ENCODE data around the gene KCNAB1. TPM values are rescaled to one million over a fixed set of nuclear protein-coding genes. Genes with fewer than 3 reads are reported as not detected.

Gene KCNAB1
- total RNA-seq, 1 experiment from 2014 or later, result 1.0 TPM

DNA sequence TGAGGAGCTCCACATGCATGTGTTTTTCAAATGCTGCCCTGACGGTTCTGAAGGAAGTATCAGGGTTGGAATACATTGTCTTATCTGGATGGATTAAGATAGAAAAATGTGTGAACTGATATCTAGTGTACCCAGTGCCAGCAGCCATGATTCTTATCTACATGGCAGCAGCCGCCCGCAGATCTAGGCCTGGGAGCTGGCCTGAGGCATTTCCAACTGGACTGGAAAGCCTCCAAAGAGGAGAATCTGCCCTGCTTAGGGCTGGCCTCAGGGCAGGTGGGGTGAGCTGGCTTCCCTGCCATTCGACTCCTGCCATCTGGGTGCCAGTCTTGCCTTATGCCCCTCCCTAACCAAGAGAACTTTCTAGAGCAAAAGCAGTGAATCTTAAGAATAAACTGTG lies 308.7 kb downstream of the KCNAB1 start (continued):
- no peak for TF ChIP-seq ARID4B (CRISPR knock-in tag; IDR thresholded peaks at IDR 0.05; ENCODE audit: borderline replicate concordance)
- no peak for TF ChIP-seq STAT6 (CRISPR knock-in tag; conservative IDR thresholded peaks at IDR 0.05; ENCODE audit: low read depth)
- no peak for TF ChIP-seq ZNF121 (CRISPR knock-in tag; IDR thresholded peaks at IDR 0.05)
- TF ChIP-seq, protein P1, sequence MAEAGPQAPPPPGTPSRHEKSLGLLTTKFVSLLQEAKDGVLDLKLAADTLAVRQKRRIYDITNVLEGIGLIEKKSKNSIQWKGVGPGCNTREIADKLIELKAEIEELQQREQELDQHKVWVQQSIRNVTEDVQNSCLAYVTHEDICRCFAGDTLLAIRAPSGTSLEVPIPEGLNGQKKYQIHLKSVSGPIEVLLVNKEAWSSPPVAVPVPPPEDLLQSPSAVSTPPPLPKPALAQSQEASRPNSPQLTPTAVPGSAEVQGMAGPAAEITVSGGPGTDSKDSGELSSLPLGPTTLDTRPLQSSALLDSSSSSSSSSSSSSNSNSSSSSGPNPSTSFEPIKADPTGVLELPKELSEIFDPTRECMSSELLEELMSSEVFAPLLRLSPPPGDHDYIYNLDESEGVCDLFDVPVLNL (CRISPR knock-in tag; IDR thresholded peaks at IDR 0.05; ENCODE audit: borderline replicate concordance, low read depth), result no peak
- no peak for TF ChIP-seq RELA (CRISPR knock-in tag; IDR thresholded peaks at IDR 0.05; ENCODE audit: borderline replicate concordance)
- no peak for TF ChIP-seq AFF4 (CRISPR knock-in tag; IDR thresholded peaks at IDR 0.05; ENCODE audit: borderline replicate concordance)

DNA sequence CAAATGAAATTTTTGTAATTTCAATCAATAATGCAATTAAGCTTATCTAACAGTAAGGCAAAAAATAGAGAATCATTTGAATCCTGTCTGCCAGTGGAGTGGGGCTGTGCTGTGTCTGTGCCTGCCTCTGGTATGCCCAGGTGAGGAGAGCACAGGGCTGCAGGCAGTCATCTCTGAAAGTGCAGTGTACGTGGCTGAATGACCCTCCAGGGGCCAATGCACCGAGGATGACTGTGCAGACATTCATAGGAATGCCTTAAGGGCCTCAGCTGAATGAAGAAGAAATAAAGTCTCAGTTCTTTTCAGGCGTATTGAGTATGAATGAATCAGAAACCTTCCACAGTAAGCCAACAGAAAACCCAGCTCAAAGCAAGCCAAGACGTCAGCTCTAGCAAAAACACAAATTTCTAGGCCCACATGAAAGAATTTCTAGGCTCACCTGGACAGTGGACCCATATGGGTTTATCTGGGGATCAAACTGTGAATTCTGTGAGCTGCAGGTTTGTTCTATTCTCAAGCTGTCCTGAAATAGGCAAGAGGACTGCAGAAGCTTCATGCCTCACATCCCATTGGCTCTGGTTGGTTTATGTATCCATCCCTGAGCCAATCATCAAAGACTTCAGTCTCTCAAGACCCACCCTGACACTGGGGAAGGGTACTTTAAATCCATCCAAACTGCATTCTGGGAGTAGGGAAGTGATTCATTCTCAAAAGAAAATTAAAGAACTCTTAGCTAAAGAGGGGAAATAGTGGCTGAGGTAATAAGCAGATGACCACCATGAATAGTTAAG lies 311.2 kb downstream of the KCNAB1 start:
- CTCF ChIA-PET, result interaction anchor here (0.6 to 1.7 kb wide), 4 partner anchors 18 to 349 kb away, joined by 4 to 7 read pairs (median 4); no protein-coding TSS in a partner anchor
- no peak overlapping the region for H3K27ac Mint-ChIP-seq
- no peaks in the 10 kb centered on the region for H3K27me3 Mint-ChIP-seq (ENCODE audit: low read depth)

More for the DNA sequence above, 311.2 kb downstream of the KCNAB1 start:
- no peaks in the 10 kb centered on the region for H3K36me3 Mint-ChIP-seq
- peaks cover 1% of the 10 kb centered on the region; the same call in 1 of the 2 replicates for H3K9me3 Mint-ChIP-seq
- POLR2A ChIA-PET, result no interaction called here
- DNase-seq (ENCODE audit: low spot score) (no peak), ATAC-seq (peak; percentile 53)
- H3K4me3 Mint-ChIP-seq, result no peak overlapping the region
- TF ChIP-seq, protein P2, sequence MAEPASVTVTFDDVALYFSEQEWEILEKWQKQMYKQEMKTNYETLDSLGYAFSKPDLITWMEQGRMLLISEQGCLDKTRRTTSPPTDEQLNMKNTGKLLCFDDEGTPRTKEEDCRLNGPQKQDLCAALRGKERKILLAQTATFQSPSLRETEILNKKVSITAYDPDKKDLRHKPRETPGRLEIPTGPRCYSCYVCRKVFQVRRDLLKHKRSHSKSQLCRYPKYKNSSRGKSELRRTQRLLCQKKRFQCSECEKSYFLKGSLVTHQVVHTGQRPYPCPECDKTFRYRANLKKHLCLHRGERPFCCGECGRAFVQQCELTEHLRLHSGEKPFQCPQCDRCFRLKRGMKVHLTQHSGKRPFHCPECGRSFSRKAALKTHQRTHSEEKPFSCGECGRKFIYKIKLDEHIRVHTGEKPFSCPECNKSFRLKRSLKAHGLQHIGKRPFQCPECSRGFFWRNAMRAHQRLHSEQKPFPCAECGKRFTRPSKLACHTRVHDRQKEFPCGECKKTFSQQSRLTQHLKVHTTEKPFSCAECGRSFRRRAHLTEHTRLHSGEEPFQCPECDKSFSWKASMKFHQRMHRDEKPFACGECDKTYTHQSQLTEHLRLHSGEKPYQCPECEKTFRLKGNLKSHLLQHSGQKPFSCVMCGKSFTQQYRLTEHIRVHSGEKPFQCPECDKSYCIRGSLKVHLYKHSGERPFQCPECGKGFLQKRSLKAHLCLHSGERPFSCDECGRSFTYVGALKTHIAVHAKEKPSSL (CRISPR knock-in tag; conservative IDR thresholded peaks at IDR 0.05), result no peak
- TF ChIP-seq SMAD4 (CRISPR knock-in tag; IDR thresholded peaks at IDR 0.05) (no peak), MYBL2 (CRISPR knock-in tag; IDR thresholded peaks at IDR 0.05) (no peak)
- TF ChIP-seq, protein P3, sequence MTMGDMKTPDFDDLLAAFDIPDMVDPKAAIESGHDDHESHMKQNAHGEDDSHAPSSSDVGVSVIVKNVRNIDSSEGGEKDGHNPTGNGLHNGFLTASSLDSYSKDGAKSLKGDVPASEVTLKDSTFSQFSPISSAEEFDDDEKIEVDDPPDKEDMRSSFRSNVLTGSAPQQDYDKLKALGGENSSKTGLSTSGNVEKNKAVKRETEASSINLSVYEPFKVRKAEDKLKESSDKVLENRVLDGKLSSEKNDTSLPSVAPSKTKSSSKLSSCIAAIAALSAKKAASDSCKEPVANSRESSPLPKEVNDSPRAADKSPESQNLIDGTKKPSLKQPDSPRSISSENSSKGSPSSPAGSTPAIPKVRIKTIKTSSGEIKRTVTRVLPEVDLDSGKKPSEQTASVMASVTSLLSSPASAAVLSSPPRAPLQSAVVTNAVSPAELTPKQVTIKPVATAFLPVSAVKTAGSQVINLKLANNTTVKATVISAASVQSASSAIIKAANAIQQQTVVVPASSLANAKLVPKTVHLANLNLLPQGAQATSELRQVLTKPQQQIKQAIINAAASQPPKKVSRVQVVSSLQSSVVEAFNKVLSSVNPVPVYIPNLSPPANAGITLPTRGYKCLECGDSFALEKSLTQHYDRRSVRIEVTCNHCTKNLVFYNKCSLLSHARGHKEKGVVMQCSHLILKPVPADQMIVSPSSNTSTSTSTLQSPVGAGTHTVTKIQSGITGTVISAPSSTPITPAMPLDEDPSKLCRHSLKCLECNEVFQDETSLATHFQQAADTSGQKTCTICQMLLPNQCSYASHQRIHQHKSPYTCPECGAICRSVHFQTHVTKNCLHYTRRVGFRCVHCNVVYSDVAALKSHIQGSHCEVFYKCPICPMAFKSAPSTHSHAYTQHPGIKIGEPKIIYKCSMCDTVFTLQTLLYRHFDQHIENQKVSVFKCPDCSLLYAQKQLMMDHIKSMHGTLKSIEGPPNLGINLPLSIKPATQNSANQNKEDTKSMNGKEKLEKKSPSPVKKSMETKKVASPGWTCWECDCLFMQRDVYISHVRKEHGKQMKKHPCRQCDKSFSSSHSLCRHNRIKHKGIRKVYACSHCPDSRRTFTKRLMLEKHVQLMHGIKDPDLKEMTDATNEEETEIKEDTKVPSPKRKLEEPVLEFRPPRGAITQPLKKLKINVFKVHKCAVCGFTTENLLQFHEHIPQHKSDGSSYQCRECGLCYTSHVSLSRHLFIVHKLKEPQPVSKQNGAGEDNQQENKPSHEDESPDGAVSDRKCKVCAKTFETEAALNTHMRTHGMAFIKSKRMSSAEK (CRISPR knock-in tag; IDR thresholded peaks at IDR 0.05; ENCODE audit: borderline replicate concordance), result no peak
- TF ChIP-seq, protein P4, sequence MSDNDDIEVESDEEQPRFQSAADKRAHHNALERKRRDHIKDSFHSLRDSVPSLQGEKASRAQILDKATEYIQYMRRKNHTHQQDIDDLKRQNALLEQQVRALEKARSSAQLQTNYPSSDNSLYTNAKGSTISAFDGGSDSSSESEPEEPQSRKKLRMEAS (CRISPR knock-in tag; IDR thresholded peaks at IDR 0.05), result no peak
- no peaks in the 10 kb centered on the region for H3K4me1 Mint-ChIP-seq

Measured in WTC11 (cell line).